GM12878 (cell line): Measurements from ENCODE around the gene ARHGEF1. TPM values are rescaled to one million over a fixed set of nuclear protein-coding genes. Genes with fewer than 3 reads are reported as not detected.

Experiments
- ESRRA ChIP-seq: IDR thresholded peaks from 2 replicates; pipeline ENCODE4 v1.6.1; 2012; ENCODE audit warnings: mild to moderate bottlenecking, low read length, improper control_type of control experiment
- EZH2 ChIP-seq: IDR thresholded peaks from 2 replicates; pipeline ENCODE4 v1.6.1; 2012; ENCODE audit warnings: low read depth, mild to moderate bottlenecking, control low read depth, inconsistent platforms, low read length, borderline replicate concordance; ENCODE audit not compliant: control insufficient read depth
- IRF4 ChIP-seq: IDR thresholded peaks from 2 replicates; pipeline ENCODE4 v1.6.1; 2011; ENCODE audit warnings: low read depth, low read length
- MEF2B ChIP-seq: fragments of 450-650 bp; IDR thresholded peaks from 2 replicates; pipeline ENCODE4 v1.6.1; 2018; ENCODE audit warnings: mild to moderate bottlenecking, moderate library complexity; ENCODE audit not compliant: partially characterized antibody, poor library complexity, severe bottlenecking
- NRF1 ChIP-seq: conservative IDR thresholded peaks from 2 replicates; pipeline ENCODE4 v1.6.1; 2011; ENCODE audit warnings: mild to moderate bottlenecking, low read depth, low read length, improper control_type of control experiment
- POLR2AphosphoS5 ChIP-seq: IDR thresholded peaks from 2 replicates; pipeline ENCODE4 v1.6.1; 2011; ENCODE audit warnings: mild to moderate bottlenecking, low read length, inconsistent platforms
- TCF3 ChIP-seq: IDR thresholded peaks from 2 replicates; pipeline ENCODE4 v1.6.1; 2012; ENCODE audit warnings: low read depth, mild to moderate bottlenecking, low read length, borderline replicate concordance; ENCODE audit not compliant: insufficient read depth
- ZBTB4 ChIP-seq: fragments of 450-650 bp; formaldehyde crosslinking; IDR thresholded peaks from 2 replicates; pipeline ENCODE4 v1.4.0; 2022; ENCODE audit warnings: mild to moderate bottlenecking, moderate library complexity
- polyA plus RNA-seq, 11 experiments: library from polyadenylated mRNA; depleted of rRNA in 4 of 11; unstranded in 6 of 11; stranded (reverse) in 5 of 11; fragments of >200 nt; fragmentation: Nextera tagmentation in 4 of 11; fragmentation: Illumina TruSeq in 1 of 11; extraction: Ambion mirVana in 4 of 11; extraction: Trizol in 1 of 11; gene quantifications; 1 replicate in 1 of 11; 2 replicates in 10 of 11; pipeline versions ENCODE4 v1.2.1 to v1.2.3, GENCODE V29; 2011 to 2016; ENCODE audit warnings: inconsistent platforms in 2 of 11, missing spikeins in 2 of 11, low read depth in 1 of 11
- total RNA-seq, 4 experiments: library from RNA; depleted of rRNA in 3 of 4; stranded (reverse); fragments of >200 nt in 3 of 4; fragmentation: Illumina TruSeq in 1 of 4; extraction: Trizol in 1 of 4; gene quantifications; 2 replicates each; pipeline versions ENCODE4 v1.2.1 to v1.2.3, GENCODE V29; 2013 to 2021
- TF ChIP-seq, protein P1 (sequence below): fragments of 450-650 bp; IDR thresholded peaks from 2 replicates; pipeline ENCODE4 v1.6.1; 2016; ENCODE audit warnings: mild to moderate bottlenecking

Gene ARHGEF1
- total and polyA plus RNA-seq, 10 of the 15 experiments (the other 5 are each of a cell fraction or from before 2014, with no cell fraction given): 1.2 to 207 (median 53.9) TPM

DNA sequence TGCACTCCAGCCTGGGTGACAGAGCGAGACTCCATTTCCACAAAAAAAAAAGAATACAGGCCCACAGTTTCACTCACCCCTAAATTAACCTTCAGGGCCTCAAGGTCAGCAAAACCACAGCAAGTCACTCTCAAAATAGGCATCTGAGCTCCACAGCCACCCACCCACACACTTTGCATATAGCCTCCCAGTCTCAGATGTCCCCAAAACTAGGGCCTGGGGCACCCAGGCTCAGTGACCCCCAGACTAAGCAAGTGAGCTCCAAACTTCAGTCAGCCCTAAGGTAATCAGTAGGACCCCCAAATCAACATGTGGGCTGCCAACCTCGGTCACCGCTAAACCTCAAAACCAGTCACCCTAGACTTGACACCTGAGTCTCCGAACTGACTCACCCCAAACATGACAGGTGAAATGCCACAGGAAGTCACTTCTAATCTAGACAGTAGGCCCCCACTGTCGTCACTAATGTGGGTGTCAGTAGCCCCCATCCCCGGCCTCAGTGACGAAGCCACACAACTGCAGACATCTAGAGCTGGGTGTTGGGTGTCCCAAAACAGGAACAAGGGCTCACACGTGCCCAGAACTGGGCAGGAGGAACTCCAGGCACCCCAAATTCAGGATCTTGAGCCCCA is 62.3 kb downstream of the ARHGEF1 start (continued):
- TF ChIP-seq, protein P1, sequence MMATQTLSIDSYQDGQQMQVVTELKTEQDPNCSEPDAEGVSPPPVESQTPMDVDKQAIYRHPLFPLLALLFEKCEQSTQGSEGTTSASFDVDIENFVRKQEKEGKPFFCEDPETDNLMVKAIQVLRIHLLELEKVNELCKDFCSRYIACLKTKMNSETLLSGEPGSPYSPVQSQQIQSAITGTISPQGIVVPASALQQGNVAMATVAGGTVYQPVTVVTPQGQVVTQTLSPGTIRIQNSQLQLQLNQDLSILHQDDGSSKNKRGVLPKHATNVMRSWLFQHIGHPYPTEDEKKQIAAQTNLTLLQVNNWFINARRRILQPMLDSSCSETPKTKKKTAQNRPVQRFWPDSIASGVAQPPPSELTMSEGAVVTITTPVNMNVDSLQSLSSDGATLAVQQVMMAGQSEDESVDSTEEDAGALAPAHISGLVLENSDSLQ: peak; percentile 85
- no peak for TF ChIP-seq ZBTB4 (CRISPR knock-in tag)
- no peak for TF ChIP-seq NRF1
- TF ChIP-seq IRF4: peak; percentile 60; the same call in 1 of the 2 replicates
- peak; percentile 99 for TF ChIP-seq ESRRA
- peak; percentile 83; the same call in 1 of the 2 replicates for TF ChIP-seq EZH2
- TF ChIP-seq MEF2B: peak; percentile 98
- TF ChIP-seq POLR2AphosphoS5: peak; percentile 49; the same call in 1 of the 2 replicates
- TF ChIP-seq TCF3: peak; percentile 92
